GM19467 (cell line): ENCODE results near the gene FZD2.

Source experiments
- ATAC-seq: cut with Tn5 transposase; IDR thresholded peaks from one replicate; pipeline ENCODE4 v1.9.1; 2021; ENCODE audit warnings: mild to moderate bottlenecking, moderate library complexity; ENCODE audit not compliant: unreplicated experiment

Gene FZD2

DNA sequence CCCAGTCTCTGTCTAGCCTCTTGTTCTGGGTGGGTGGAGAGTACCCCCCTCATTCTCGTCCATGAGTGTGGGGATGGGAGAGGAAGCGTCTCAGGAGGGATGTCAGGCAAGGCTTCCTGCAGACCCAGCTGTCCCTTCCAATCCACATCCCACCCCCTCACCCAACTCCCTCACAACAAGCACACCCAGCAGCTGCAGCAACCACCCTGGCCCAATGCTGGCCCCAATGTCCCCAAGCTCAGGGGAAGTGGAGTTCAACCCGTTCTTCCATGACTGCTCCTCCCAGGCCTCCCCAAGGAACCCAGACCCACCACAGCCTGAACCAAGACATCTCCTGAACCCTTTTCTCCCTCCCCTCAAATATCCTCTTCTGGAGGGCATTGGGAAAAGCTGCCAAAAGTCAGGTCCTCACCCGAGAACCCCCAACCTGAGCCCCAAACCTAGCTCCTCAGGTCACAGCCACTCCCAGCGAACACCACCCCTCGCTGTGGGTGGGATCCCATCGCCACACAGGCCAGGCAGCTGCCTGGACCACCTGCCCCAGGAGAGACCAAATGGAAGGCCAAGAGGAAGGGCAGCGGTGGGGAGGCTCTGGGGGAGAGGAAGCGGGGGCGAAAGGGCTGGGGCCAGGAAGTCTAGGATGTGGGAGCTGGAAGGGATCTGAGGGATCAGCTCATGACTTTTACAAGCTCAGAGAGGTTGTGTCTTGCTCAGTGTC lies 47.6 kb downstream of the FZD2 start:
- ATAC-seq = no peak

DNA sequence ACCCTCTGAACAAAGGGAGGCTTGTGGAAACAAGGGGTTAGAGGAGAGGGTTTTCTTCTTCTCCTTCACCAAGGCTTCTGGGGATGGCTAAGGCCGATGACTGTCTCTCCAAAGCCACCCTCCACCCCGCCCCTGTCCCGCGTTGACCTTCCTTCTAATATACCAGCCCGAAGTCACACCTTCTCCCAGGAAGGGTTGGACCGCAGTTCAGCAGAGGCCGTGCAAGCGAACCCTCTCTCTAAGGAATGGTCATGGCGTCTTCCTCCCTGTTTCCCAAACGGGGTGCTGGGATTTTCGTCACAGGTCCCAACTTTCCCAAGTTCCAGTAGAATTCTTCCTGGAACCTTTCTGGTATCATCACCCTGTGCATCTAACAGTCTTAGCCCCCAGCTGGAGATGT lies 49.4 kb downstream of the FZD2 start:
- no peak for ATAC-seq

GRCh38 chr17:44607836-44608690 lies 50.8 kb downstream of the FZD2 start:
- no peak for ATAC-seq

- no peak for ATAC-seq
Observed at GRCh38 chr17:44608727-44609435, 51.6 kb downstream of the FZD2 start.

DNA sequence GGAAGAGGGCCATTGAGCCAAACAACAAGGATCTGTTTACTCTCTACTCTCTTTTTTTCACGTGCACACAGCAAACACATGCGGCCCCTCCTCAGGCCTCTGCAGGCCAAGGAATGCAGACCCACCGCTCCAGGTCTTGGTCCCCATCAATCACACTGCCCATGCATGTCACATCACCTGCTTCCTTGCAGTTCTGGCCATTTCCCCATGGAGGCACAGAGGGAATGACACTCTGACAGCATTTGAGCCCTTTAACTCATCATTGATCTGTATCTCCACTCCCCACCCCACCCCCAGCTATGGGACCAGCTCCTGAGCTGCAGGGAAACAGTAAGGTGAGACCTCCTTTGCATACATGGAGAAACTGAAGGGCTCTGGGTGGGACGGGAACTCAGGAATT lies 53.0 kb downstream of the FZD2 start:
- ATAC-seq = no peak
